ENCODE data around the gene CARD11.

Gene CARD11

GRCh38 chr7:2912684-2913439 is 130.8 kb downstream of the CARD11 start:
- no peak overlapping the region for H3K27ac ChIP-seq
- TF ChIP-seq, protein P1, sequence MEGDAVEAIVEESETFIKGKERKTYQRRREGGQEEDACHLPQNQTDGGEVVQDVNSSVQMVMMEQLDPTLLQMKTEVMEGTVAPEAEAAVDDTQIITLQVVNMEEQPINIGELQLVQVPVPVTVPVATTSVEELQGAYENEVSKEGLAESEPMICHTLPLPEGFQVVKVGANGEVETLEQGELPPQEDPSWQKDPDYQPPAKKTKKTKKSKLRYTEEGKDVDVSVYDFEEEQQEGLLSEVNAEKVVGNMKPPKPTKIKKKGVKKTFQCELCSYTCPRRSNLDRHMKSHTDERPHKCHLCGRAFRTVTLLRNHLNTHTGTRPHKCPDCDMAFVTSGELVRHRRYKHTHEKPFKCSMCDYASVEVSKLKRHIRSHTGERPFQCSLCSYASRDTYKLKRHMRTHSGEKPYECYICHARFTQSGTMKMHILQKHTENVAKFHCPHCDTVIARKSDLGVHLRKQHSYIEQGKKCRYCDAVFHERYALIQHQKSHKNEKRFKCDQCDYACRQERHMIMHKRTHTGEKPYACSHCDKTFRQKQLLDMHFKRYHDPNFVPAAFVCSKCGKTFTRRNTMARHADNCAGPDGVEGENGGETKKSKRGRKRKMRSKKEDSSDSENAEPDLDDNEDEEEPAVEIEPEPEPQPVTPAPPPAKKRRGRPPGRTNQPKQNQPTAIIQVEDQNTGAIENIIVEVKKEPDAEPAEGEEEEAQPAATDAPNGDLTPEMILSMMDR (conservative IDR thresholded peaks at IDR 0.05; ENCODE audit: low read depth) = no peak
- ChIA-PET POLR2A (ENCODE audit: low non-redundant PET) (no interaction called here), CTCF (no interaction called here)
- no peak for DNase-seq (ENCODE audit: low spot score)

DNA sequence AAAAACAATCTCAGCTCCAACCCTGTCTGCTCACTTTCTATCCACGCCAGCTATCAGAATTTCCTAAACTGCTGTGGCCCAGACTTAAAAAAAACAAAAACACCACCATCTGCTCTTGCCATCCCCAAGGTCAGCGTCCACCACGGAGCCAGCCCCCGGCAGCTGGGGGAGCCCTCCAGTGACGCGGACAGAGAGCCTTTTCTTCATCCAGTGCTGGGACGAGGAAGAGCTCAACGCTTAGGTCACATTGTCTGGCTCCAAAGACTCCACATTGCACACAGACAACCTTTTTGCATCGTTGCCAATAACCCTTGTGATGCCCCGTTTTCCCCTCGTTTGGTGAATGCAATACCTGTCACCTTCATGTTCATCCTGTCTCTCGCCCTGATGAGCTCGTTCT is 132.2 kb downstream of the CARD11 start:
- CTCF ChIA-PET = no interaction called here
- TF ChIP-seq, protein P1 (conservative IDR thresholded peaks at IDR 0.05; ENCODE audit: low read depth) = no peak
- DNase-seq (ENCODE audit: low spot score) = no peak
- POLR2A ChIA-PET (ENCODE audit: low non-redundant PET) = no interaction called here
- no peak overlapping the region for H3K27ac ChIP-seq

- ChIA-PET CTCF (no interaction called here), POLR2A (ENCODE audit: low non-redundant PET) (interaction anchor here (0.6 kb wide), 1 partner anchor 15 kb away, joined by 4 read pairs; no protein-coding TSS in a partner anchor)
- TF ChIP-seq, protein P1 (conservative IDR thresholded peaks at IDR 0.05; ENCODE audit: low read depth) = no peak
- H3K27ac ChIP-seq = no peak overlapping the region
- no peak for DNase-seq (ENCODE audit: low spot score)
Measured at GRCh38 chr7:2909471-2910039, 134.1 kb downstream of the CARD11 start.

GRCh38 chr7:2909043-2909442 is 134.6 kb downstream of the CARD11 start:
- CTCF ChIA-PET = no interaction called here
- TF ChIP-seq, protein P1 (conservative IDR thresholded peaks at IDR 0.05; ENCODE audit: low read depth) = no peak
- POLR2A ChIA-PET (ENCODE audit: low non-redundant PET) = no interaction called here
- DNase-seq (ENCODE audit: low spot score) = no peak
- no peak overlapping the region for H3K27ac ChIP-seq

GRCh38 chr7:2908103-2908683 is 135.5 kb downstream of the CARD11 start:
- CTCF ChIA-PET = no interaction called here
- DNase-seq (ENCODE audit: low spot score) = no peak
- TF ChIP-seq, protein P1 (conservative IDR thresholded peaks at IDR 0.05; ENCODE audit: low read depth) = no peak
- H3K27ac ChIP-seq = no peak overlapping the region
- POLR2A ChIA-PET (ENCODE audit: low non-redundant PET) = no interaction called here

DNA sequence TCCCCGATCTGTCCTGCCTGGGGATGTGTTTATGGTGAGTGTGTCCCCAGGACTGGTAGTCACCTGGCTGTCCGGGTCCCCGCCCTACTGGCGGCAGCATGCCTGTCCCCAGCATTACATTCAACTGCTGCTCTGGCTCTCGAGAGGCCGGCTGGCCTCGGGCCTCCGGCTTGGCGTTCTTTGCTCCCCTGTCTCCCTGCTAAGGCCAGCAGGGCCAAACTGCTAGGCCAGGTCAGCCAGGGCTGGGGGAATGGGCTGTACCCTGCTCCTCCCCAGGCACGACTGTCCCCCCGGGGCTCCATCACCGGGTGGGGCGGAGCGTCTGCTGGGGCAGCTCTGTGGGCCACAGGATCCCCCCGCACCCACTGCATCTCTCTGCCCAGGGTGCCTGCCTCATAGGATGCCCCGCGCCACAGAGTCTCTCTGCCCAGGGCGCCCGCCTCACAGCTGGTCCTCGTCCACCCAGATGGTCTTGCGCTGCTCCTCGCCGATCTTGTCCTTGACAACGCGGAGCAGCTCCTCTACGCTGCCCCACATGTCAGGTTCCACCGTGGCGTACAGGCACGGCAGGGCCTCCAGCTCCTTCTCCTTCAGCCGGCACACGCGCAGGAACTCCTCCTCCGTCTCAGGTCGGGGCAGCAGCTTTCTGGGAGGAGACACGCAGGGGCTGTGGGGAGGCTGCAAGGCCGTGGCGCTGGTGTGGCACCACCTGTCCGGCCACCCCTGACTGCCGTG is 137.3 kb downstream of the CARD11 start:
- TF ChIP-seq, protein P1 (conservative IDR thresholded peaks at IDR 0.05; ENCODE audit: low read depth) = no peak
- no peak for DNase-seq (ENCODE audit: low spot score)
- CTCF ChIA-PET = interaction anchor here (0.6 kb wide), 1 partner anchor 1647 kb away, joined by 3 read pairs; no protein-coding TSS in a partner anchor
- no peak overlapping the region for H3K27ac ChIP-seq
- POLR2A ChIA-PET (ENCODE audit: low non-redundant PET) = no interaction called here

All from RWPE1 (cell line).